Upper lobe of right lung (tissue), 1 donor: ENCODE data around the gene RINL. TPM values are rescaled to one million over a fixed set of nuclear protein-coding genes. Genes with fewer than 3 reads are reported as not detected.
"Not testable (repeated sequence)": the region's sequence is repeated elsewhere in the genome, so short reads cannot be mapped to it uniquely, and the experiment has no call there.

Experiments
- ATAC-seq: fragments of 200-7000 bp; cut with Tn5 transposase; one replicate; pipeline ENCODE4 v1.9.1; 2020; ENCODE audit warnings: mild to moderate bottlenecking, moderate library complexity
- DNase-seq: peaks from one replicate; pipeline ENCODE4 v3.0.0-alpha.2; 2020
- H3K27ac ChIP-seq: fragments of 200-600 bp; one replicate; pipeline ENCODE4 v1.8.0; 2022
- H3K27me3 ChIP-seq: fragments of 200-600 bp; one replicate; pipeline ENCODE4 v1.8.0; 2022; ENCODE audit warnings: mild to moderate bottlenecking
- H3K36me3 ChIP-seq: fragments of 200-600 bp; one replicate; pipeline ENCODE4 v1.8.0; 2022
- H3K4me1 ChIP-seq: fragments of 200-600 bp; one replicate; pipeline ENCODE4 v1.8.0; 2022
- H3K4me3 ChIP-seq: fragments of 200-600 bp; one replicate; pipeline ENCODE4 v1.8.0; 2022; ENCODE audit warnings: mild to moderate bottlenecking
- H3K9me3 ChIP-seq: fragments of 200-600 bp; one replicate; pipeline ENCODE4 v1.8.0; 2022
- CTCF ChIP-seq: fragments of 200-600 bp; IDR thresholded peaks from one replicate; pipeline ENCODE4 v1.8.0; 2022; ENCODE audit warnings: antibody characterized with exemption
- intact Hi-C: fragments of 100-400 bp; cut with DNase I; formaldehyde crosslinking; loops from one replicate; pipeline ENCODE4 v1.11.0; 2022
- total RNA-seq: library from RNA; stranded (reverse); fragmentation: NEBNext Ultra II Directional; extraction: Animal tissue kit (Norgen Biotek cat#: 25700); gene quantifications from one replicate; pipeline ENCODE4 v1.2.1, GENCODE V29; 2021
- donor health status: DM: no; HTN: yes; CAD: no; lungs with severe emphysema.

RINL gene
- total RNA-seq, 1 donor from 2014 or later, result 12.0 TPM

- DNase-seq (no peak), ATAC-seq (no peak)
- Histone ChIP-seq H3K9me3 (no peaks in the 10 kb centered on the region), H3K27me3 (no peaks in the 10 kb centered on the region), H3K36me3 (no peaks in the 10 kb centered on the region), H3K27ac (no peak overlapping the region), H3K4me3 (no peak overlapping the region), H3K4me1 (peaks cover 11% of the 10 kb centered on the region)
- no peak for TF ChIP-seq CTCF
- intact Hi-C loops, result no loop called here
Measured at GRCh38 chr19:38856813-38857212, 21.3 kb downstream of the RINL start.

GRCh38 chr19:38855751-38856150 is 22.3 kb downstream of the RINL start:
- H3K27me3 ChIP-seq, H3K4me3 ChIP-seq, H3K27ac ChIP-seq, ATAC-seq, DNase-seq, H3K9me3 ChIP-seq, intact Hi-C loops, H3K36me3 ChIP-seq: not testable (repeated sequence)
- peaks cover 14% of the 10 kb centered on the region for H3K4me1 ChIP-seq

- DNase-seq, H3K9me3 ChIP-seq, H3K36me3 ChIP-seq, H3K27me3 ChIP-seq, ATAC-seq, H3K4me3 ChIP-seq, H3K27ac ChIP-seq, intact Hi-C loops: not testable (repeated sequence)
- H3K4me1 ChIP-seq, result peaks cover 15% of the 10 kb centered on the region
Measured at GRCh38 chr19:38854961-38855360, 23.1 kb downstream of the RINL start.

- ATAC-seq (no peak), DNase-seq (no peak)
- H3K9me3 ChIP-seq, result no peaks in the 10 kb centered on the region
- TF ChIP-seq CTCF, result no peak
- H3K4me3 ChIP-seq, result peak overlapping the region; percentile 77
- H3K36me3 ChIP-seq, result no peaks in the 10 kb centered on the region
- H3K27me3 ChIP-seq, result no peaks in the 10 kb centered on the region
- peaks cover 19% of the 10 kb centered on the region for H3K4me1 ChIP-seq
- H3K27ac ChIP-seq, result peak overlapping the region; percentile 99
- intact Hi-C loops, result no loop called here
Measured at GRCh38 chr19:38853214-38853613, 24.9 kb downstream of the RINL start.

GRCh38 chr19:38852231-38853044 is 25.6 kb downstream of the RINL start:
- intact Hi-C loops, result no loop called here
- Histone ChIP-seq H3K27me3 (no peaks in the 10 kb centered on the region), H3K36me3 (peaks cover 4% of the 10 kb centered on the region), H3K9me3 (no peaks in the 10 kb centered on the region), H3K4me1 (peaks cover 27% of the 10 kb centered on the region), H3K4me3 (peak overlapping the region; percentile 77), H3K27ac (peak overlapping the region; percentile 99)
- ATAC-seq (no peak), DNase-seq (peak; percentile 86)
- no peak for TF ChIP-seq CTCF

GRCh38 chr19:38851622-38852230 is 26.3 kb downstream of the RINL start:
- Histone ChIP-seq H3K9me3 (no peaks in the 10 kb centered on the region), H3K4me1 (peaks cover 30% of the 10 kb centered on the region), H3K27me3 (no peaks in the 10 kb centered on the region), H3K36me3 (peaks cover 11% of the 10 kb centered on the region), H3K4me3 (peak overlapping the region; percentile 77), H3K27ac (peak overlapping the region; percentile 99)
- DNase-seq, result peak; percentile 97
- intact Hi-C loops, result no loop called here
- ATAC-seq, result peak; percentile 72
- no peak for TF ChIP-seq CTCF
